PC-9 (cell line): ENCODE measurements around the gene AP1B1. TPM values are rescaled to one million over a fixed set of nuclear protein-coding genes. Genes with fewer than 3 reads are reported as not detected.

Experiments
- BruUV-seq: library from RNA; stranded (reverse); fragments of 400-500 nt; replicated peaks from 2 replicates; lab custom pipeline; 2021; lab: Mats Ljungman, UMichigan
- CTCF ChIA-PET: fragments of 300-600 bp; sonication (Branson Sonifier 250); formaldehyde crosslinking; loops from one replicate; lab custom pipeline; 2022; ENCODE audit warnings: antibody characterized with exemption; lab: Charles Lee
- POLR2A ChIA-PET: fragments of 300-600 bp; sonication (Branson Sonifier 250); formaldehyde crosslinking; loops from one replicate; lab custom pipeline; 2022; ENCODE audit warnings: antibody characterized with exemption; ENCODE audit not compliant: unreplicated experiment; lab: Charles Lee
- DNase-seq, 2 experiments: peaks; one replicate each; pipeline versions ENCODE4 v3.0.0 to v3.0.0-alpha.2; 2015 to 2022; ENCODE audit warnings: mixed read lengths in 1 of 2
- H2AFZ ChIP-seq: fragments of 200-600 bp; sonication (generic); 2 replicates; pipeline ENCODE4 v1.8.1; 2017; ENCODE audit warnings: antibody characterized with exemption
- H3F3A ChIP-seq: fragments of 200-600 bp; sonication (generic); 2 replicates; pipeline ENCODE4 v1.8.1; 2017; ENCODE audit warnings: antibody characterized with exemption, mild to moderate bottlenecking, low read depth; ENCODE audit not compliant: insufficient read depth
- H3K27ac ChIP-seq: fragments of 200-600 bp; sonication (generic); 2 replicates; pipeline ENCODE4 v1.6.1; 2016; ENCODE audit warnings: mixed run types
- H3K27me3 ChIP-seq: fragments of 200-600 bp; sonication (generic); 2 replicates; pipeline ENCODE4 v1.6.1; 2016; ENCODE audit warnings: low read depth, mixed run types; ENCODE audit not compliant: insufficient read depth
- H3K36me3 ChIP-seq: fragments of 200-600 bp; sonication (generic); 2 replicates; pipeline ENCODE4 v1.6.1; 2016; ENCODE audit warnings: low read depth, mixed run types
- H3K4me1 ChIP-seq: fragments of 200-600 bp; sonication (generic); replicated peaks from 2 replicates; pipeline ENCODE4 v1.6.1; 2016; ENCODE audit warnings: mixed run types; ENCODE audit not compliant: insufficient read depth
- H3K4me2 ChIP-seq: fragments of 200-600 bp; sonication (generic); 2 replicates; pipeline ENCODE4 v1.6.1; 2017; ENCODE audit warnings: mixed run types
- H3K4me3 ChIP-seq: fragments of 200-600 bp; sonication (generic); 2 replicates; pipeline ENCODE4 v1.6.1; 2016; ENCODE audit warnings: mixed run types
- H3K79me2 ChIP-seq: fragments of 200-600 bp; sonication (generic); 2 replicates; pipeline ENCODE4 v1.6.1; 2017; ENCODE audit warnings: low read depth, mixed run types
- H3K9me2 ChIP-seq: fragments of 200-600 bp; sonication (generic); 2 replicates; pipeline ENCODE4 v1.8.1; 2017; ENCODE audit warnings: mild to moderate bottlenecking; ENCODE audit not compliant: insufficient read depth
- H3K9me3 ChIP-seq: fragments of 200-600 bp; sonication (generic); 2 replicates; pipeline ENCODE4 v1.8.1; 2016; ENCODE audit warnings: low read depth; ENCODE audit not compliant: insufficient read depth
- H4K20me1 ChIP-seq: fragments of 200-600 bp; sonication (generic); 2 replicates; pipeline ENCODE4 v1.8.1; 2017; ENCODE audit not compliant: insufficient read depth
- EZH2 ChIP-seq: fragments of 200-600 bp; sonication (generic); IDR thresholded peaks from 2 replicates; pipeline ENCODE4 v1.8.0; 2017; ENCODE audit warnings: antibody characterized with exemption, low read depth
- intact Hi-C: fragments of 100-400 bp; cut with micrococcal nuclease; formaldehyde crosslinking; loops from one replicate; pipeline ENCODE4 v1.10.0; 2022; ENCODE audit not compliant: unreplicated experiment
- total RNA-seq: library from RNA; stranded (reverse); gene quantifications from 2 replicates; pipeline ENCODE4 v1.2.3, GENCODE V29; 2021
- TF ChIP-seq, protein P1 (sequence below): fragments of 200-600 bp; sonication (generic); conservative IDR thresholded peaks from 2 replicates; pipeline ENCODE4 v1.6.1; 2017; ENCODE audit warnings: mixed run types, antibody characterized with exemption, mild to moderate bottlenecking, moderate library complexity

The AP1B1 gene
- total RNA-seq, 1 experiment from 2014 or later: 50.8 TPM

DNA sequence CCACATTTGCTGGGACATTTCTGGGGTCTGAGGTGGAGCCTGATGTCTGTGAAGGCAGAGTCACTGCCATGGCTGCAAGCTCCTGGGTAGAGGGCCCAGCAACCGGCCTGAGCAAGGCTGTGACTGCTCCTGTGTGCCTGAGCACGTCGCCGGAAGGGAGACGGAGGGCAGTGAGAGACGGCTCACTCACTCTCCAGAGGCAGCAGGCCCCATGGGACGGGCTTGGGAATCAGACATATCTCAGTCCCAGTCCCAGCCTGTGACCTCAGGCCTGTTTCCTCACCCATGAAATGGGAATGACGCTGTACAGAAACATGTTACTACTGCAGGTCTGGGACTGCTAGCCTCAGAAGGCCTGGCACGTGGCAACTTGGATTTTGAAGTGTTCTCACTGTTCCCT lies 36.5 kb downstream of the AP1B1 start:
- intact Hi-C loops: no loop called here
- H3K27ac ChIP-seq: no peak overlapping the region
- ChIA-PET POLR2A (interaction anchor here (0.5 kb wide), 1 partner anchor 1219 kb away, joined by 3 read pairs; no protein-coding TSS in a partner anchor), CTCF (no interaction called here)
- no peak overlapping the region for H3K4me2 ChIP-seq
- peaks cover 23% of the 10 kb centered on the region for H3K36me3 ChIP-seq
- H3K9me3 ChIP-seq: no peaks in the 10 kb centered on the region
- TF ChIP-seq, protein P1, sequence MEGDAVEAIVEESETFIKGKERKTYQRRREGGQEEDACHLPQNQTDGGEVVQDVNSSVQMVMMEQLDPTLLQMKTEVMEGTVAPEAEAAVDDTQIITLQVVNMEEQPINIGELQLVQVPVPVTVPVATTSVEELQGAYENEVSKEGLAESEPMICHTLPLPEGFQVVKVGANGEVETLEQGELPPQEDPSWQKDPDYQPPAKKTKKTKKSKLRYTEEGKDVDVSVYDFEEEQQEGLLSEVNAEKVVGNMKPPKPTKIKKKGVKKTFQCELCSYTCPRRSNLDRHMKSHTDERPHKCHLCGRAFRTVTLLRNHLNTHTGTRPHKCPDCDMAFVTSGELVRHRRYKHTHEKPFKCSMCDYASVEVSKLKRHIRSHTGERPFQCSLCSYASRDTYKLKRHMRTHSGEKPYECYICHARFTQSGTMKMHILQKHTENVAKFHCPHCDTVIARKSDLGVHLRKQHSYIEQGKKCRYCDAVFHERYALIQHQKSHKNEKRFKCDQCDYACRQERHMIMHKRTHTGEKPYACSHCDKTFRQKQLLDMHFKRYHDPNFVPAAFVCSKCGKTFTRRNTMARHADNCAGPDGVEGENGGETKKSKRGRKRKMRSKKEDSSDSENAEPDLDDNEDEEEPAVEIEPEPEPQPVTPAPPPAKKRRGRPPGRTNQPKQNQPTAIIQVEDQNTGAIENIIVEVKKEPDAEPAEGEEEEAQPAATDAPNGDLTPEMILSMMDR: no peak
- TF ChIP-seq EZH2: no peak
- peaks cover 7% of the 10 kb centered on the region; the same call in 1 of the 2 replicates for H3F3A ChIP-seq
- H3K4me1 ChIP-seq: no peaks in the 10 kb centered on the region
- no peaks in the 10 kb centered on the region for H3K9me2 ChIP-seq
- no peaks in the 10 kb centered on the region for H3K79me2 ChIP-seq
- no peak overlapping the region for H3K4me3 ChIP-seq
- H4K20me1 ChIP-seq: no peaks in the 10 kb centered on the region
- no peak overlapping the region for H2AFZ ChIP-seq
- BruUV-seq: no TSS peak
- no peak for DNase-seq
- H3K27me3 ChIP-seq: no peaks in the 10 kb centered on the region

DNA sequence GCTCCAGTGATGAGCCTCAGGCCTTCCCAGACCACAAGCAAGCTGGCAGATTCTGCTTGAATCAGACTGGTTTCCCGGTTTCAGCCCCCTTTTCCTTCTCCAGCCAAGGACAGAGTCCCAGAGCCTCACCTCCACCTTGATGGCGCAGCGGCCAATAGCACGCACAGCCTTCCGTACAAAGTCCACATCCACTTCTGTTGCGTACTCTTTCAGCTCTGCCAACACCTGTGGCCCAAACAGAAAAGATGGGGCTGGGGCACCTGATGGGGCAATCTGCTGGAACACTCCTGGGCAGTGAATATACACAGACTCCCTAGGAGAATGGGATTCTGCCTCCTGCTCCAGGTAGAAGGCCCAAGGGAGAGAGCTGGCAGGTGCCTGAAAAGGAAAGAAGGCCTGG lies 37.3 kb downstream of the AP1B1 start:
- H4K20me1 ChIP-seq: no peaks in the 10 kb centered on the region
- no peaks in the 10 kb centered on the region for H3K27me3 ChIP-seq
- ChIA-PET CTCF (no interaction called here), POLR2A (no interaction called here)
- no peaks in the 10 kb centered on the region for H3K9me3 ChIP-seq
- H3K4me1 ChIP-seq: no peaks in the 10 kb centered on the region
- no peak overlapping the region for H3K4me3 ChIP-seq
- H2AFZ ChIP-seq: no peak overlapping the region
- H3K79me2 ChIP-seq: no peaks in the 10 kb centered on the region
- TF ChIP-seq, protein P1: no peak
- TF ChIP-seq EZH2: no peak
- H3K27ac ChIP-seq: no peak overlapping the region
- no peak for DNase-seq
- intact Hi-C loops: no loop called here
- H3K4me2 ChIP-seq: no peak overlapping the region
- BruUV-seq: no TSS peak
- no peaks in the 10 kb centered on the region for H3K9me2 ChIP-seq
- peaks cover 25% of the 10 kb centered on the region for H3K36me3 ChIP-seq
- H3F3A ChIP-seq: peaks cover 10% of the 10 kb centered on the region; the same call in 1 of the 2 replicates

DNA sequence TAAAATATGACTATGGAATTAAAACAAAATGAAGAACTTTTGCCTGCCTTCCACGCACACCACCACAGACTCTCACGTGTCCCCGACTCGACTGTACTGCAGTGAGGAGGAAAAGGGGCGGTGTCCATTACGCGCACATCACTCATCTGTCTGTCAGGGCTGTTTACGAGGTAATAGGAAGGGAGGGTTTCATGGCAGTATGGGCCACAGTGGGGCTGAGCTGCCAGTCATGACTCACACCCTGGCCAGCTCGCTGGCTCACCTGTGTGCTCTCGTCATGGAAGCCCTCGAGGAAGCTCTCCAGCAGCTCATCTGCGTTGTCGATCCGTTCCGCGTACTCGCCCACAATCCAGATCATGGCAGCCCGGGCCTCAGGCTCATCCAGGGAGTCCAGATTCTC lies 39.4 kb downstream of the AP1B1 start:
- Histone ChIP-seq H3K79me2 (no peaks in the 10 kb centered on the region), H3K4me3 (no peak overlapping the region), H3K4me2 (no peak overlapping the region), H4K20me1 (no peaks in the 10 kb centered on the region; the same call in 1 of the 2 replicates), H3K27me3 (no peaks in the 10 kb centered on the region), H3K4me1 (peaks cover 20% of the 10 kb centered on the region), H2AFZ (no peak overlapping the region), H3K36me3 (peaks cover 22% of the 10 kb centered on the region), H3K27ac (no peak overlapping the region), H3F3A (peaks cover 28% of the 10 kb centered on the region; the same call in 1 of the 2 replicates), H3K9me2 (no peaks in the 10 kb centered on the region), H3K9me3 (no peaks in the 10 kb centered on the region)
- peak; percentile 70 to 71 for DNase-seq
- ChIA-PET CTCF (interaction anchor here (0.6 kb wide), 1 partner anchor 143 kb away, joined by 4 read pairs; no protein-coding TSS in a partner anchor), POLR2A (no interaction called here)
- TF ChIP-seq, protein P1: no peak
- TF ChIP-seq EZH2: no peak
- intact Hi-C loops: no loop called here
- BruUV-seq: no TSS peak
